GM18861 (cell line): ENCODE results near the gene BCL11B.
A peak's percentile ranks its signal among the peaks of the same experiment; 100 is the strongest.

Experiments
- ATAC-seq: cut with Tn5 transposase; IDR thresholded peaks from one replicate; pipeline ENCODE4 v1.9.1; 2021; ENCODE audit not compliant: unreplicated experiment

BCL11B gene

GRCh38 chr14:99271951-99272631 is at the start of gene BCL11B:
Gene BCL11B (minus strand): TSS chr14:99272197. CDS start chr14:99271218, 979 bp downstream.
- ATAC-seq, result peak; percentile 89

- ATAC-seq, result no peak
Measured at GRCh38 chr14:99321236-99321925, 49.4 kb upstream of the BCL11B start.

- no peak for ATAC-seq
Measured at GRCh38 chr14:99320621-99321235, 48.7 kb upstream of the BCL11B start.

- ATAC-seq, result peak; percentile 63
Measured at GRCh38 chr14:99320105-99320572, 48.1 kb upstream of the BCL11B start.

- ATAC-seq, result no peak
Measured at GRCh38 chr14:99318959-99319295, 46.9 kb upstream of the BCL11B start.

GRCh38 chr14:99318091-99318958 is 46.3 kb upstream of the BCL11B start:
- no peak for ATAC-seq

GRCh38 chr14:99317231-99318090 is 45.5 kb upstream of the BCL11B start:
- ATAC-seq, result no peak

GRCh38 chr14:99316281-99317163 is 44.5 kb upstream of the BCL11B start:
- ATAC-seq, result no peak

- no peak for ATAC-seq
Measured at GRCh38 chr14:99315197-99315596, 43.2 kb upstream of the BCL11B start.

GRCh38 chr14:99314623-99315022 is 42.6 kb upstream of the BCL11B start:
- ATAC-seq, result no peak

- no peak for ATAC-seq
Measured at GRCh38 chr14:99313234-99313633, 41.2 kb upstream of the BCL11B start.

- ATAC-seq, result no peak
Measured at GRCh38 chr14:99312106-99312505, 40.1 kb upstream of the BCL11B start.

- no peak for ATAC-seq
Measured at GRCh38 chr14:99309220-99309766, 37.3 kb upstream of the BCL11B start.

- ATAC-seq, result no peak
Measured at GRCh38 chr14:99304208-99304607, 32.2 kb upstream of the BCL11B start.

- ATAC-seq, result no peak
Measured at GRCh38 chr14:99300190-99300589, 28.2 kb upstream of the BCL11B start.

GRCh38 chr14:99296517-99296916 is 24.5 kb upstream of the BCL11B start:
- no peak for ATAC-seq

GRCh38 chr14:99289394-99290189 is 17.6 kb upstream of the BCL11B start:
- no peak for ATAC-seq

- no peak for ATAC-seq
Measured at GRCh38 chr14:99288948-99289347, 17.0 kb upstream of the BCL11B start.
